Ishikawa (cell line): ENCODE results near the gene NLRP1.

Experiments
- CEBPB ChIP-seq: IDR thresholded peaks from 2 replicates; pipeline ENCODE4 v1.6.1; 2012
- CREB1 ChIP-seq: IDR thresholded peaks from 2 replicates; pipeline ENCODE4 v1.6.1; 2012; ENCODE audit warnings: low read depth
- EGR1 ChIP-seq: IDR thresholded peaks from 2 replicates; pipeline ENCODE4 v1.6.1; 2012
- EP300 ChIP-seq: IDR thresholded peaks from 2 replicates; pipeline ENCODE4 v1.6.1; 2012; ENCODE audit warnings: borderline replicate concordance
- FOXM1 ChIP-seq: IDR thresholded peaks from 2 replicates; pipeline ENCODE4 v1.6.1; 2012; ENCODE audit warnings: low read depth, borderline replicate concordance
- NFIC ChIP-seq: IDR thresholded peaks from 2 replicates; pipeline ENCODE4 v1.6.1; 2012
- RAD21 ChIP-seq: IDR thresholded peaks from 2 replicates; pipeline ENCODE4 v1.6.1; 2012; ENCODE audit warnings: low read depth
- TAF1 ChIP-seq: IDR thresholded peaks from 2 replicates; pipeline ENCODE4 v1.6.1; 2012; ENCODE audit warnings: low read depth, mild to moderate bottlenecking
- TCF12 ChIP-seq: IDR thresholded peaks from 2 replicates; pipeline ENCODE4 v1.6.1; 2012; ENCODE audit warnings: low read depth
- TEAD4 ChIP-seq: IDR thresholded peaks from 2 replicates; pipeline ENCODE4 v1.6.1; 2012
- YY1 ChIP-seq: IDR thresholded peaks from 2 replicates; pipeline ENCODE4 v1.6.1; 2012; ENCODE audit warnings: low read depth
- ZBTB7A ChIP-seq: IDR thresholded peaks from 2 replicates; pipeline ENCODE4 v1.6.1; 2012; ENCODE audit warnings: low read depth
- TF ChIP-seq, protein P1 (sequence below): IDR thresholded peaks from 2 replicates; pipeline ENCODE4 v1.6.1; 2012
- TF ChIP-seq, protein P2 (sequence below): IDR thresholded peaks from 2 replicates; pipeline ENCODE4 v1.6.1; 2012; ENCODE audit warnings: low read depth, mild to moderate bottlenecking
- TF ChIP-seq, protein P3 (sequence below): IDR thresholded peaks from 2 replicates; pipeline ENCODE4 v1.6.1; 2012

Gene NLRP1

DNA sequence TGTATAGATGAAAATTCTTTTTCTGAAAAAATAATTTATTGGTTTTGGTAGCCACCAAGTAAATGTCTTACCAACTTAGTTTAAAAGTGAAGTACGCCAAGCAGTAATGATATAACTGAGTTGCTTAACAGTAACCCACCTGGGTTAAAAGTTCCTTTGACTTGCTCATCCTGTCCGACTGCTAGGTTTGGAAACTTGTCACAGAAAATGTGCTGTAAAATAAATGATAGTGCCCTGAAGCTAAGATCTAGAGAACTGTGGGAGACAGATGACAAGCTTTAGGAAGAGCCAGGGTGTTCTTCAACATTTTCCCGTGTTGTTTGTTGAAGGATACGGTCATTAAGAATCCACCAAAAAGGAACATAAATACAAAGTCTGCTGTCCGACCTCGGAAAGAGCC is 103.3 kb downstream of the NLRP1 start:
- TF ChIP-seq, protein P1, sequence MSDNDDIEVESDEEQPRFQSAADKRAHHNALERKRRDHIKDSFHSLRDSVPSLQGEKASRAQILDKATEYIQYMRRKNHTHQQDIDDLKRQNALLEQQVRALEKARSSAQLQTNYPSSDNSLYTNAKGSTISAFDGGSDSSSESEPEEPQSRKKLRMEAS: no peak
- no peak for TF ChIP-seq TCF12
- TF ChIP-seq CREB1: no peak
- no peak for TF ChIP-seq EP300
- TF ChIP-seq NFIC: no peak

DNA sequence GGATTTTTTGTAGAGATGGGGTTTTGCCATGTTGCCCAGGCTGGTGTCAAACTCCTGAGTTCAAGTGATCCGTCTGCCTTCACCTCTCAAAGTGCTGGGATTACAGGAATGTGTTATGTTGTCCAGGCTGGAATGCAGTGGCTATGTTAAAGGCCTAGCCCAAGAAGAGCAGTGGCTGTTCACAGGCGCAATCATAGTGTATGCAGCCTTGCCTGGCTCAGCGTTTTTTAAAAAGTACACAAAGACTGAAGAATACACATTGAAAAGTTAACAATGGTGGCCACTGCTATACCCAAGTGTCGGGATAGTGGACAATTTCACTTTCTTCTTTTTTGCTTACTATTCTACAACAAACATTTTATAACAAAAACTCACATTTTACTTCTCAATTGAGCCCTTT is 105.3 kb downstream of the NLRP1 start:
- TF ChIP-seq, protein P2, sequence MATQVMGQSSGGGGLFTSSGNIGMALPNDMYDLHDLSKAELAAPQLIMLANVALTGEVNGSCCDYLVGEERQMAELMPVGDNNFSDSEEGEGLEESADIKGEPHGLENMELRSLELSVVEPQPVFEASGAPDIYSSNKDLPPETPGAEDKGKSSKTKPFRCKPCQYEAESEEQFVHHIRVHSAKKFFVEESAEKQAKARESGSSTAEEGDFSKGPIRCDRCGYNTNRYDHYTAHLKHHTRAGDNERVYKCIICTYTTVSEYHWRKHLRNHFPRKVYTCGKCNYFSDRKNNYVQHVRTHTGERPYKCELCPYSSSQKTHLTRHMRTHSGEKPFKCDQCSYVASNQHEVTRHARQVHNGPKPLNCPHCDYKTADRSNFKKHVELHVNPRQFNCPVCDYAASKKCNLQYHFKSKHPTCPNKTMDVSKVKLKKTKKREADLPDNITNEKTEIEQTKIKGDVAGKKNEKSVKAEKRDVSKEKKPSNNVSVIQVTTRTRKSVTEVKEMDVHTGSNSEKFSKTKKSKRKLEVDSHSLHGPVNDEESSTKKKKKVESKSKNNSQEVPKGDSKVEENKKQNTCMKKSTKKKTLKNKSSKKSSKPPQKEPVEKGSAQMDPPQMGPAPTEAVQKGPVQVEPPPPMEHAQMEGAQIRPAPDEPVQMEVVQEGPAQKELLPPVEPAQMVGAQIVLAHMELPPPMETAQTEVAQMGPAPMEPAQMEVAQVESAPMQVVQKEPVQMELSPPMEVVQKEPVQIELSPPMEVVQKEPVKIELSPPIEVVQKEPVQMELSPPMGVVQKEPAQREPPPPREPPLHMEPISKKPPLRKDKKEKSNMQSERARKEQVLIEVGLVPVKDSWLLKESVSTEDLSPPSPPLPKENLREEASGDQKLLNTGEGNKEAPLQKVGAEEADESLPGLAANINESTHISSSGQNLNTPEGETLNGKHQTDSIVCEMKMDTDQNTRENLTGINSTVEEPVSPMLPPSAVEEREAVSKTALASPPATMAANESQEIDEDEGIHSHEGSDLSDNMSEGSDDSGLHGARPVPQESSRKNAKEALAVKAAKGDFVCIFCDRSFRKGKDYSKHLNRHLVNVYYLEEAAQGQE: no peak
- TF ChIP-seq, protein P1: no peak
- TF ChIP-seq TEAD4: no peak
- no peak for TF ChIP-seq FOXM1
- no peak for TF ChIP-seq TAF1

DNA sequence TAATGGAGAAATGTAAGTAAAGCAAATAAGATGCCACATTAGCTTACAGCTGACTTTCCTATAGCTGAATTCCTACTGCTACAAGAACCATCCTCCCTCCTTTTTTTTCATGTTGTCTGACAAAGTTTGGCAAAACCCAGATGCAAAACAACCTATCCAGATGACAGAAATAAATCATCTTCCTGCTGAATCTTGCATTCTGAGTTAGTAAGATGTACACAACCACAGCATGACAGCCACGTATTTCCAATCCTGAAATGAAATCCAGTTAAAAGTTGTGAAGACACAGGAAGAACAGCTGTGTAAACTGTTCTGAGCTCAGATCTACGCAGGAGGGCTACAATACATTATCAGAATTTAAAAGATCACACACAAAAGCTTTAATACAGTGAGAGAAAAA is 110.4 kb downstream of the NLRP1 start:
- TF ChIP-seq TCF12 (no peak), TEAD4 (no peak), NFIC (no peak), FOXM1 (no peak), YY1 (no peak), EP300 (no peak), TAF1 (no peak), CEBPB (no peak), ZBTB7A (no peak), CREB1 (no peak), EGR1 (no peak), RAD21 (no peak)
- TF ChIP-seq, protein P1: no peak
- TF ChIP-seq, protein P3, sequence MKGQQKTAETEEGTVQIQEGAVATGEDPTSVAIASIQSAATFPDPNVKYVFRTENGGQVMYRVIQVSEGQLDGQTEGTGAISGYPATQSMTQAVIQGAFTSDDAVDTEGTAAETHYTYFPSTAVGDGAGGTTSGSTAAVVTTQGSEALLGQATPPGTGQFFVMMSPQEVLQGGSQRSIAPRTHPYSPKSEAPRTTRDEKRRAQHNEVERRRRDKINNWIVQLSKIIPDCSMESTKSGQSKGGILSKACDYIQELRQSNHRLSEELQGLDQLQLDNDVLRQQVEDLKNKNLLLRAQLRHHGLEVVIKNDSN: no peak
- TF ChIP-seq, protein P2: no peak

DNA sequence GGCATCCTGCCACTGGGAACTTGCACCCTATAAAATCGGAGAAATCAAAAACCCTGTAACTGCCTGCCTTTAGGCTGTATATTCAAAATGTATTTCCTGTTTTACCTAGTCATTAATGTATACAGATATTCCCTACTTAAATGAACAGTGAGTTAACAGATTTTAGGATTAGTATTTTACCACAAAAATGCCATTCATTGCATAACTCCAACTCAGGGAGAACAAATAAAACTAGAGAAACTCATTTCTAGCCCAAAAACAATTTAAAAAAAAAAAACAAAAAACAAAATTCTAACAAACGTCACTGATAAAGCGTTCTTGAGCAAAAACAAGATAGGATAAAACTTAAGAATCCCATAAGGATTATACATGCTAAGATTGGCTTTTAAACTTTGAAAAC is 111.8 kb downstream of the NLRP1 start:
- TF ChIP-seq RAD21: no peak
- TF ChIP-seq, protein P1: no peak
- TF ChIP-seq EP300: no peak
- TF ChIP-seq ZBTB7A: no peak
- no peak for TF ChIP-seq FOXM1
- no peak for TF ChIP-seq TEAD4
- TF ChIP-seq, protein P3: no peak
- TF ChIP-seq, protein P2: no peak

DNA sequence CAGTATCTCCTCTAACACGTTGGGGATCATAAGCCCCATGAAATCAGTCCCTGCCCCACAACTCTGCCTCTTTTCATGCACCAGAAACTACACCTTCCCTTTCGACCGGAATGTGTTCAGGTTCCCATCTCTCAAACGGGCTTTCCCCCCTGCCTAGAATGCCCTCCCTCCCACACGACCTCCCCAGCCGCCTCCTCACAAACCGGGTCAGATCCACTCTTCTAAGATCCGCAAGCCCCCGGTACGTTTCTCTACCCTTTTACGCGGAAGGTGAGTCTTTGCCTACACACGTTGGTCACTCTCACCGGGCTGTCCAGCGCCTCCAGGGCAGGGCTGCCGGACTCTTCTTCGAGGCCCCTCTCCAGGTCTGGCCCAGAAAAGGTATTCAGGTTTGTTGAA is 116.2 kb downstream of the NLRP1 start:
- TF ChIP-seq RAD21 (no peak), CREB1 (no peak), TCF12 (no peak), CEBPB (no peak), FOXM1 (no peak), TEAD4 (no peak), TAF1 (no peak), YY1 (no peak), NFIC (no peak), ZBTB7A (no peak), EGR1 (no peak), EP300 (no peak)
- TF ChIP-seq, protein P2: no peak
- TF ChIP-seq, protein P1: no peak
- TF ChIP-seq, protein P3: no peak
